Measurements from ENCODE around the gene GULP1.
"Not testable (repeated sequence)": the region's sequence is repeated elsewhere in the genome, so short reads cannot be mapped to it uniquely, and the experiment has no call there.

GULP1 gene

DNA sequence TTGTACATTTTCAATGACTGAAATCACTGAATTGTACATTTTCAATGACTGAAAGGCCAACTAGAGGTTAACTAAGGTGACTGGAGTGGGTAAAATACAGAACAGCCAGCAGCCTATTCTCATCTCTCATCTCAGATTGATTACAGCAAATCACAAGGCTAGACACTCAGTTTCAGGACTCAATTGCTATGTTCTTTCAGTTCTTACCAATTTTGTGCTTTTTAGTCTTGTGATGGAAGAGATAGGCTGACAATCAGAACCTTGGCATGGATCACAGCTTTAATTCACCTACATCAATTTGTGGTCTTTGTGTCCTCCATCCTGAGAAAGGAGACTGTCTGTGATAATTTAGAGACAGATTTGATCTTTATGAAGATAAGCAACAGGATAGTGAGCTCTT, 124.7 kb downstream of the GULP1 start:
- DNase-seq (ENCODE audit: low read depth), result no peak

GRCh38 chr2:188422726-188423125, 131.1 kb downstream of the GULP1 start:
- no peak for DNase-seq (ENCODE audit: low read depth)

DNA sequence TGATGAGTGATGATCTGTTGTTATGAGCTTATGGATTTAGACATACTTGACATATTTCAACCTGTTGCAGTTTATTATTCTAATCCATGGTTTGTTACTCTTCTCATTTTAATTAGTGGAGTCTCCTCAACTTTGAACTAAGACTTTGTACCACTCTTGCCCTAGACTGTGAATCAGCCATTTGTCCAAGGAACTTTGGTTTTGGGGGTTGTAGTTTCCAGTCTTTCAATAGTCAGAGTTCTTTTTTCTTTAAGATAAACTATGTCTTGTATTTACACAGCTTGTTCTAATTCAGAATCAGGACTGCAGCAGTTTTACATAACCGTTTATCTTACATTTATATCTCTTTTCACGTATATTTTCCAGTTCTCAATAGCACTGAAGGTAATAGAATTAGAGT, 133.6 kb downstream of the GULP1 start:
- no peak for DNase-seq (ENCODE audit: low read depth)

- no peak for DNase-seq (ENCODE audit: low read depth)
Measured at GRCh38 chr2:188426121-188426520, 134.4 kb downstream of the GULP1 start.

DNA sequence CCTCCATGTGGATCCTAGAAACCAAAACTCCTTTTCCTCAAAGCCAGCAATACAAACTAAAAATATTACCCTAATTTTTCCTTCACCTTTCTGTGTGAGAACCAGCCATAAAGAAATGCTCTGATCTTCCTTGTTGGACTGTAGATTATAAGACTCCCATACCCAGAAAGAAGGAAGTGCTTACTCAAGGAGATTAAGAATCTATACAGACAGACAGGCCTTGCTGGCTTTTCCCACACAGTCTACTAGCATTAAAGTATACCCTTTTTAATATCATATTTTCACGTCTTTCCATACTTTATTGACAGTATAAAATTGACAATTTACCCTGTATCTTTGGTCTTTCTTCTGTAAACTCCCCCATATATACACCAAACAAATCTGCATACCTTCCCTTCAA, 139.0 kb downstream of the GULP1 start:
- DNase-seq (ENCODE audit: low read depth), result no peak

GRCh38 chr2:188434018-188434417, 142.3 kb downstream of the GULP1 start:
- no peak for DNase-seq (ENCODE audit: low read depth)

DNA sequence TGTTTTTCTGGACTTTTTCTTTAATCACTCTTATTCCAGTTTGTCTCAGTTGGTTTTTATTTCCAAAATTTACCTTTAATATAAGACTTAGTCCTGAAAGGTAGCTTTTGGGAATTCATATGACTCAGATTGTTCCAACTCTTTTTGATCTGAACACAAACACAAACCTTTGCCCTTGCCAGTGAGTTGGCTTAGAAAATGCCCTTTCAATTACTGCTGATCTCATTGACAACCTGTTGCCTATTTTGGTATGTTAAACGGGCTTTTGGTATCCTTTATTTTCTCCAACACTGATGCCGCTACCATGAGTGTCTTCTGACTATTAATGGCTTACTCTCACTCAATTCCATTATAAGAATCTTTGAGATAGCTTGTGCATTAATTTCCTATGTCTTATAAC, 143.4 kb downstream of the GULP1 start:
- DNase-seq (ENCODE audit: low read depth), result no peak

DNA sequence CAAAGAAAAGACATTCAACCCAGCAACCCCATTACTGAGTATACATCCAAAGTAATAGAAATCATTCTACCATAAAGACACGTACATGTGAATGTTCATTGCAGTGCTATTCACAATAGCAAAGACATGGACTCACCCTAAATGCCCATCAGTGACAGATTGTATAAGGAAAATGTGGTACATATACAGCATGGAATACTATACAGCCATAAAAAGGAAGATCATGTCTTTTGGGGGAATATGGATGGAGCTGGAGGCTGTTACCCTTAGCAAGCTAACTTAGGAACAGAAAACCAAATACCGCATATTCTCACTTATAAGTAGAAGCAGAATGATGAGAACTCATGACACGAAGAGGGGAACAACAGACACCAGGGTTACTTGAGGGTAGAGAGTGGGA, 145.9 kb downstream of the GULP1 start:
- DNase-seq (ENCODE audit: low read depth), result no peak

- DNase-seq (ENCODE audit: low read depth), result no peak
Measured at GRCh38 chr2:188439986-188440385, 148.3 kb downstream of the GULP1 start.

- DNase-seq (ENCODE audit: low read depth), result no peak
Measured at GRCh38 chr2:188440849-188441248, 149.2 kb downstream of the GULP1 start.

- DNase-seq (ENCODE audit: low read depth), result no peak
Measured at GRCh38 chr2:188441288-188441947, 149.7 kb downstream of the GULP1 start.

DNA sequence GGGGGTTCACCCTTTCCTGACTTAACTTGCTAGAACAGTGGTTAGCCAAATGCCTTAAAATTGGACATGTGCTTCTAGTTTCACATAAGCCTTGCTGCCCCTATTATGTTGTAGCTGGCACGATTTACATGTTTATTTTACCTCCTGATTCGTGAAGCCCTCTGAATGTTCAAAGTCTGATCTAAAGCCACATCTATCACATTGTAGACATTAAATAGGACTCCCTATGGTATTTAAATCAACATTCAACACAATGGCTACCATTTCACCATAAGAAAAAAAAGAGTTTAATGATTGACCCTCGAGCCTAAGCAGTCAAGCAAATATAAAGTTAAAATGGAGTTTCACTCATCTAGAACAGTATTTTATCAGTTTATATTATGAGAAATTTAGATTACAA, 151.5 kb downstream of the GULP1 start:
- DNase-seq (ENCODE audit: low read depth), result no peak

DNA sequence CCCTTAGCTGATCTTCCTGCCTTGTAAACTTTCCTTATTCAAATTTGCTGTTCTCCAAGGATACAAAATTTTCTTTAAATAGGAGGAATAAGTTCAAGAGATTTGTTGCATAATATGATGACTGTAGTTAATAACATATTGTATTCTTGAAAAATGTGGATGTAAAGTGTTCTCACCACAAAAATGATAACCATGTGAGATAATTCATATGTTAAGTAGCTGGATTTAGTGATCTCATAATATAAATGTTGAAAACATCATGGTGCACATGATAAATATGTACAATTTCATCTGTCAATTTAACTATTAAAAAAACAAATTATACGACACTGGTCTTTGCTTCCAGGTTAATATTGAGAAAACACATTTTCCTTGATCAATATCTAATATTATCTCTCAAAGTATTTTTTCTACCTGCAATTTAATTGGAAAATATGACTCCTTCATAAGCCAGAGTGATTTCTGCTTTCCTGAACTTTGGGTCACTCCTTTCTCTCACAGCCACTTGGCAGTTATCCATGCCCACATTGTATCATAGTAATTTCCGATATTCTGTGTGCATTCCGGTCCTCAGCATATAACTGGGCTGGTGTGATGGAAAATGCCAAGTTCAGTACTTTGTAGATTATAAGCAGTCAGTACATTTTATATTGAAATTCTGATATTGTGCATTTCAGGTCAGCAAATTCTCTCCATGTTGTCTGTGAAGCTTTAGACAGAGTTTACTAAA, 152.6 kb downstream of the GULP1 start:
- DNase-seq (ENCODE audit: low read depth), result peak; percentile 19

DNA sequence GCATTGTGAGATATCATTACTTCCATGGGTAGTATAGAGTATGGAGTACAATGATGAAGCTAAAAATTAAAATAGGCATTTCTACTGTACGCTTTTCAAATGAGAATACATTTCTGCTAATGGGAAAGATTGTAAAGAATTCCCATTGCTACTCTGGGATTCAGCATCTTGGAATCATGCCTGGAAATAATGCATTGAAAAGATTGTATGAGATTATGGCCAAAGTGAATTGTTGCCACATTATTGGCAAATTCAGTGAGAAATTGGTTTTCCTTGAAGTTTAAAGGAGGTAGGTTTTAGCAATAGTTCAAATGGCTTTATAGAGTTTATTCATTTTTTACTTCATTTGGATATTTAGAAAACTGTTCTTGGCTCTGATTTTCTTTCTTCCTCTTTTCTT, 157.9 kb downstream of the GULP1 start:
- no peak for DNase-seq (ENCODE audit: low read depth)

DNA sequence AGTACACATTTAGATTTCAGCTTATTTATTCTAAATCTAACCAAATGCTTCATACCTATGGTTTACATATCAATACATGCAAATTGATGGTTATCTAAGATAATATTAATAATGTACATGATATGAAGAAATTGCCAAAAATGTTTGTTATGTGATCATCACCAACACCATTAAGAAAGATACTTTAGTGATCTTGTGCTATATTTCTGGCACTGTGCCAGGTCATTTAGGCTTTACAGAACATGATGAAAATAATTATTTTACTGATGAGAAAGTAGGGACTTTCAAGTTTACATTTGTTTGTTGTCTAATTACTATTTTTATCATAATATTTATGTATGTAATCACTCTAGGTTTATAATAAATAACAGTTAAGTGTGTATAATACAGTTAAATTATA, 158.3 kb downstream of the GULP1 start:
- no peak for DNase-seq (ENCODE audit: low read depth)

DNA sequence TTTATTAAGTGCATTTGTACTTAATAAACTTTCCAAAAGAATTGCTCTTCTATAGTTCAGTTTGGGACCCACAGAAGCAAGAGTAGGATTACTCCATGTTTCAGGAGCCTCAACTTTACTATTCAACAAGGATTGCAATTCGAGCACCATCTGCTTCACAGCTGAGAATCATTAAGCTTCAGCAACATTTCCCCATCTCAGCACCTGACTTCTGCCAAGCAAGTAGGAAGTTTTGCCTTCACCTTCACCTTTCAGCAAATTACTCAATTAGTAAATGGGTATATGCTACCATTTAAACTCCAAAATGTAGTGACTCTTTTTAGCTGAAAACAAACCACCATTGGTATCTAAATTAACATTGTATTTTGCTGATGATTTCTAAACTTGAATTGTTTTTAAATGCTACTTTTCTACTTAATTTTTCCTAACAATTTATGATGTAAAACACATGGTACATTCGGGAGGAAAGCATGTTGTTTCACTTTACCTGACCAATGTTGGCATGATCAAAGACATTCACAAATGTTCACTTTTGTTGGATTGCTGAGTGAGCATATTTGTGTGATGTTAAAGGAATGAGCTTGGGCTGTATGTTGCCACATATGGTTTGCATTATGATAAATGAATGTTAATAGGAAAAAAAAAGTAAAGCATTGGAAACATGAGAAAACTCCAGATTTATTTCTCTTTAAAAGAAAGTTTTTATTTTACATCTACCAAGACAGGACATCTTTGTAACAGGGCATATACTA, 159.2 kb downstream of the GULP1 start:
- peak; percentile 13 for DNase-seq (ENCODE audit: low read depth)

DNA sequence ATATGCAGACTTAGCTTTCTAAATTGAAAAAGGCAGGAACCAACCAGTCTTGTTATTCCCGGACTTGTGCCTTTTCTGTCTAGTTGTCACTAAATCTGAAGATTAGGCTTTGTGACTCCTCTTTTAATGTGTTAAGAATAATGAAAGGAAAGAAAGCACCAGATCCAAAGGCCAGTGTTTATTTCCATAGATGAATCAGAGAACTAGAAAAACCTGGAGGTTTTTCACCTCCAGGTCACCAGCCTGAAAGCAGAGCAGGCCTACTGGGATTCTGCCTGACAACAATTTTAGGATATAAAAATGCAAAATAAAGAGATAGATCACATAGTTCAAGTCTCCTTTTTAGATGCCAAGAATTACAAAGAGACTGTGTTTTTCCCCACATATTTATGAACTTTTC, 160.4 kb downstream of the GULP1 start:
- no peak for DNase-seq (ENCODE audit: low read depth)

DNA sequence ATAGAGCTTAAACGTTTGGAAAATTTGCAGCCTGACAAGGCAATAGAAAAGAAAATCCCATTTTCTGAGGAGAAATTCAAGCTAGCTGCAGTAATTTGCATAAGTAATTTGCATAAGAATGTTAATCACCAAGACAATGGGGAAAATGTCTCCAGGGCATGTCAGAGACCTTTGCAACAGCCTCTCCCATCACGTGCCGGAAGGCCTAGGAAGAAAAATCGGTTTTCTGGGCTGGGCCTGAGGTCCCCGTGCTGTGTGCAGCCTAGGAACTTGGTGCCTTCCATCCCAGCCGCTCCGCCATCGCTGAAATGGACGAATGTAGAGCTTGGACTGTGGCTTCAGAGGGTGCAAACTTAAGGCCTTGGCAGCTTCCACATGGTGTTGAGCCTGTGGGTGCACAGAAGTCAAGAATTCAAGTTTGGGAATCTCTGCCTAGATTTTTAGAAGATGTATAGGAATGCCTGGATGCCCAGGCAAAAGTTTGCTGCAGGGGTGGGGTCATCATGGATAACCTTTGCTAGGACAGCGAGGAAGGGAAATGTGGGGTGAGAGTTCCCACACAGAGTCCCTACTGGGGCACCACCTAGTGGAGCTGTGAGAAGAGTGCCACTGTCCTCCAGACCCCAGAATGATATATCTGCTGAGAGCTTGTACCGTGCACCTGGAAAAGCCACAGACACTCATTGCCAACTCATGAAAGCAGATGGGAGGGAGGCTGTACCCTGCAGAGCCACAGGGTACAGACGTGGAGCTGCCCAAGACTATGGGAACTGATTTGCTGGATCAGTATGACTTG, 164.6 kb downstream of the GULP1 start:
- no peak for DNase-seq (ENCODE audit: low read depth)

- no peak for DNase-seq (ENCODE audit: low read depth)
Measured at GRCh38 chr2:188459061-188459460, 167.4 kb downstream of the GULP1 start.

GRCh38 chr2:188466078-188466477, 174.4 kb downstream of the GULP1 start:
- DNase-seq (ENCODE audit: low read depth), result not testable (repeated sequence)

GRCh38 chr2:188466761-188467160, 175.1 kb downstream of the GULP1 start:
- DNase-seq (ENCODE audit: low read depth), result no peak

DNA sequence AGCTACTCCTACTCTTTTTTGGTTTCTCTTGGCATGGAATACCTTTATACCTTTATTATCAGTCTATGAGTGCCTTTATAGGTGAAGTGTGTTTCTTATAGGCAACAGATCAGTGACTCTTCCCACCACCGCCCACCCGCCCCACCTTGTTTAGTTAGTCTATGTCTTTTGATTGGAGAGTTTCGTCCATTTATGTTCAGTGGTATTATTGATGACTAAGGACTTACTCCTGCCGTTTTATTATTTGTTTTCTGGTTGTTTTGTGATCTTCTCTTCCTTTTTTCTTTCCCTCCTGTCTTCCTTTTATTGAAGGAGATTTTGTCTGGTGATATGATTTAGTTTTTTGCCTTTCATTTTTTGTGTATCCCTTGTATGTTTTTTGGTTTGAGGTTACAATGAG, 179.5 kb downstream of the GULP1 start:
- DNase-seq (ENCODE audit: low read depth), result no peak

Data from non-pigmented ciliary epithelial cell (primary cell).